HG03558 (cell line): ENCODE data around the gene BEND3.
"Not testable (repeated sequence)": the region's sequence is repeated elsewhere in the genome, so short reads cannot be mapped to it uniquely, and the experiment has no call there.

Experiments used
- ATAC-seq: cut with Tn5 transposase; IDR thresholded peaks from one replicate; pipeline ENCODE4 v1.9.1; 2021; ENCODE audit warnings: moderate number of reproducible peaks; ENCODE audit not compliant: unreplicated experiment; ENCODE audit errors: extremely low read depth

BEND3 gene

DNA sequence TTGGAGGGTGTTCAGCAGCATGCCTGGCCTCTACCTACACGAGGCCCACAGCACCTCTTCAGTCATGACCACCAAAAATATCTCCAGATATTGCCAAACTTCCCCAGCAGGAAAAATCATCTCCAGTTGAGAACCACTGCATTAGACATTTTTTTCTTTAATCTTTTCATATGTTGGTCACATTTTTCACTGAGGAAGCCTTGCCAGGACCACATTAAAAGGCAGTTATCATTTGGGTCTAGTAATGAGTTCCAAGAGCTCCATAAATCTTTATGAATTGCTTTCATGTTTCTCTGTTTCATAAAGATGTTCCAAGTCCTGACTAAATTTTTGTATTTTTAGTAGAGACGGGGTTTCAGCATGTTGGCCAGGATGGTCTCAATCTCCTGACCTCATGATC lies 58.5 kb downstream of the BEND3 start:
- ATAC-seq: no peak

GRCh38 chr6:107047807-107048206 lies 67.5 kb downstream of the BEND3 start:
- no peak for ATAC-seq

- ATAC-seq: no peak
These were observed 69.3 kb downstream of the BEND3 start for GRCh38 chr6:107045826-107046675.

GRCh38 chr6:107033126-107033525 lies 82.2 kb downstream of the BEND3 start:
- no peak for ATAC-seq

DNA sequence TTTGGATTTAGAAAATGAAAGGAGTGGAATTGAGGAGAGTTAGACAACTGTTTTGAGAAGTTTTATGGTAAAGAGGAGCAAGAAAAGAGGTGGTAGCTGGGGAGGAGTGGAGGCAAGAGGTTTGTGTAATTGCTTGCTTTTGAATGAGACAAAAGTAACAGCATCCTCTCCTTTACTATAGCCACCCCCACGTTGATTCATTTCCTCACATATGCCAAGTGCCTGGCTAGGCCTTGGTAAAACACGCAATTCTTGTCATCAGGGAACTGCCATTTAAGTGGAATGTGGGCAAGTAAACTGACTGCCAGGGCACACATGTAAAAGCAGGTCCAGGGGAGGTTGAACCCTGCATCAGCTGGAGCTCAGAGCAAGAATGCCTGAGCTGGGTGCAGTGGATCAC lies 83.3 kb downstream of the BEND3 start:
- no peak for ATAC-seq

DNA sequence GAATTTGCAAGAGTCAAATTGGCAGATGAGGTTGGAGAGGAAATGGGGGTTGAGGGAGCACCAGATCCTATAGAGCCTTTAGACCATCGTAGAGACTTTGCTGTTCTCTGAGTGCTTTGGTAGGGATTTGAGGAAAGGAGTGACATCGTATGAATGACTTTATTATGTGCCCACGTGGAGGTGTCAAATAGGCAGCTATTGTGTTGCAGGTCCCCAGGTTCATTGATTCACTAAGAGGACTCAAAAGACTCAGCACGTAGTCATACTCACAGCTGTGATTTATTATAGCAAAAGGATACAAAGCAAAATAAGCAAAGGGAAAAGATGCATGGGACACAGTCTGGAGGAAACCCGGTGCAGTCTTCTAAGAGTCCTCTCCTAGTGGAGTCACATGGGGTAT lies 85.2 kb downstream of the BEND3 start:
- ATAC-seq: no peak

DNA sequence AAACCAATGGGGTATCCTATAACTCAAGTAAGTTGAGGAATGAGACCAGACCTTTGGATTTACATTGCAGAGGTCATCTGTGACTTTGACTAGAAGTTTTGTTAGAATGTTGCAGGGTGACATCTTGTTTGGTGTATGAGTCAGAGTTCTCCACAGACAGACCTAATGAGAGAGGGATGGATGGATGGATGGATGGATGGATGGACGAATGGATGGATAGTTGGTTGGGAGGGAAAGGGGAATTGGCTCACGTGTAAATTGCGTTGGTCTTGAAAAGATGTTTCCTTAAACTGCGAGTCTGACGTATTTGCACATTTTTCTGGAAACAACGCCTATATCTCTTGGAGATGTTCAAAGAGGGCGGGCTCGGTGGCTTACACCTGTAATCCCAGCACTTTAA lies 88.3 kb downstream of the BEND3 start:
- no peak for ATAC-seq

DNA sequence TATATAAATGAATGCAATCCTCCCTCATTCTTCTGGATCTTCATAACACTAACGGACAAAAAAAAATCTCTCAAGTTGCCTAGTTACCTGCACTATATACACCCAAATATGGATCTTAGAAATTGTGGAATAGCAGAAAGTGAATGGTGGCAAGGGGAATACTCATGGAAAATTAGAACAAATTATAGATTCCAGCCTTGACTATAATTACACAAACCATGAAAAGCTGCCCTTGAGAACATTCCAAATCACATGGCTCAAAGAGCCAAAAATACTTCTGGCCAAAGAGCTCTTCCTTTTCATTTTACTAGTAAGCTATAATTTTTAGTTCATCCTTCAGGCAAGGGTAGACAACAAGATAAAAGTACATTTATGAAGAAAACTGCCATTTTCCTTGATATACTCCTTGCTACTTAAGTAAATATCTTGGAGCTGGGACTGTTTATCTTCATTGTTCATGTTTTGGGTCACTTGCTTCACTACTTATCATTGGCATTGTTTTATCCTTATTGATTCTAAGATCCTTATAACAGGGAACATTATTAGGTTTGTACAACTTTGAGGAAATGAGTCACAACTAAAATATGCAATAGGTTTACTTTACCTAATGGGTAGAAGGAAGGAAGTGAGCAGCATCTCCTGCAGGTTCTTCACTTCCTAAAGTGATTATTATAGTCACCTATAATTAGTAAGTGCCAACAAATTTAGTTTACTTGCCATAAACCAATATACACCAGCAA lies 93.7 kb downstream of the BEND3 start:
- no peak for ATAC-seq

DNA sequence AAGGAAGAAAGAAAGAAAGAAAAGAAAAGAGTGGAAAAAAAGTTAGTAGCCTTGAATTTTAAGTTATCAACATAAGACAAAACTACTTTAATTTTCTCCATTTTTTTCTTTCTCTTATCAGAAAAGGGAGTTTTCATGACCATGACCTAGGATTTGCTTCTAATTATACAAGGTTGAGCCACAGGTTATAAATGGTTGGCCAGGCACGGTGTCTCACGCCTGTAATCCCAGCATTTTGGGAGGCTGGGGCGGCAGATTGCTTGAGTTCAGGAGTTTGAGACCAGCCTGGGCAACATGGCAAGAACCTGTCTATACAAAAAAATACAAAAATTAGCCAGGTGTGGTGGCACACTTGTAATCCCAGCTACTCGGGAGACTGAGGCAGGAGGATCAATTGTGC lies 95.1 kb downstream of the BEND3 start:
- ATAC-seq: no peak

DNA sequence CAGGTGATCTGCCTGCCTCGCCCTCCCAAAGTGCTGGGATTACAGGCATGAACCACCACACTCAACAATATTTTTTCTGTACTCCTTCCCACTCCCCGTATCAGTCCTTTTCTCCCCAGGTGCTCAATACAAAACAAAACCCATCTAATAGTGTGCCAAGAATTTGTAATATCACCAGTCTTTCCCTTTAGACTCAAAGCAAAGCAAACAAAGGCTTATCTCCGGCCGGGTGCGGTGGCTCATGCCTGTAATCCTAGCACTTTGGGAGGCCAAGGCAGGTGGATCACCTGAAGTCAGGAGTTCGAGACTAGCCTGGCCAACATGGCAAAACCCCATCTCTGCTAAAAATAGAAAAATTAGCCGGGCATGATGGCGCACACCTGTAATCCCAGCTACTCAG lies 95.7 kb downstream of the BEND3 start:
- not testable (repeated sequence) for ATAC-seq

- no peak for ATAC-seq
These were observed 96.3 kb downstream of the BEND3 start for GRCh38 chr6:107019047-107019446.
